ENCODE data around the gene ARL2BP. TPM values are rescaled to one million over a fixed set of nuclear protein-coding genes. Genes with fewer than 3 reads are reported as not detected.

ARL2BP gene
- total and polyA plus RNA-seq, 2 of the 13 experiments (the other 11 are each of a cell fraction or from before 2014, with no cell fraction given): 64.3 to 67.6 TPM

GRCh38 chr16:57284209-57284951 lies 39.3 kb downstream of the ARL2BP start, which contains the start of gene PLLP (continued):
- TF ChIP-seq ZNF567 (CRISPR knock-in tag; IDR thresholded peaks at IDR 0.05; ENCODE audit: borderline replicate concordance) (no peak), NCOA5 (CRISPR knock-in tag; IDR thresholded peaks at IDR 0.05) (no peak), BRF2 (CRISPR knock-in tag; IDR thresholded peaks at IDR 0.05) (peak; percentile 99), MAFF (IDR thresholded peaks at IDR 0.05; ENCODE audit: low read depth, low read length) (no peak), IKZF5 (CRISPR knock-in tag; IDR thresholded peaks at IDR 0.05) (peak; percentile 62; the same call in 1 of the 2 replicates), ZNF709 (CRISPR knock-in tag; IDR thresholded peaks at IDR 0.05) (peak; percentile 99), THYN1 (CRISPR knock-in tag; IDR thresholded peaks at IDR 0.05; ENCODE audit: borderline replicate concordance, low read depth) (no peak), MYC (CRISPR knock-in tag; IDR thresholded peaks at IDR 0.05; ENCODE audit: borderline replicate concordance) (peak; percentile 84), HMGXB3 (CRISPR knock-in tag; IDR thresholded peaks at IDR 0.05; ENCODE audit: borderline replicate concordance) (0 out of 2 replicates have a peak, but pooled peaks have one; percentile 52), HDAC1 (CRISPR knock-in tag; IDR thresholded peaks at IDR 0.05) (peak; percentile 51), ZSCAN20 (CRISPR knock-in tag; IDR thresholded peaks at IDR 0.05; ENCODE audit: borderline replicate concordance) (peak; percentile 98), ZNF564 (CRISPR knock-in tag; IDR thresholded peaks at IDR 0.05) (peak; percentile 95), ZNF704 (CRISPR knock-in tag; IDR thresholded peaks at IDR 0.05; ENCODE audit: borderline replicate concordance) (peak; percentile 99), ZNF781 (CRISPR knock-in tag; IDR thresholded peaks at IDR 0.05; ENCODE audit: borderline replicate concordance, not compliant biosample characterization) (peak; percentile 52), ZSCAN21 (CRISPR knock-in tag; IDR thresholded peaks at IDR 0.05; ENCODE audit: borderline replicate concordance) (peak; percentile 94), PRDM15 (CRISPR knock-in tag; IDR thresholded peaks at IDR 0.05) (peak; percentile 95)
